T-helper 2 cell treated with Interferon-gamma antibody and Interleukin-4, amounts not matched to agents 5 μg/mL and 100 μg/mL, for 36 hours (primary cell): Measurements from ENCODE around the gene FBXW7.

Source experiments
- DNase-seq: peaks from one replicate; pipeline ENCODE4 v3.0.0; 2021; ENCODE audit warnings: low spot score
- H3K27ac Mint-ChIP-seq: one replicate; pipeline ENCODE4 v1.8.0; 2021; ENCODE audit warnings: mild to moderate bottlenecking, mixed read lengths
- H3K27me3 Mint-ChIP-seq: one replicate; pipeline ENCODE4 v1.8.0; 2021; ENCODE audit warnings: low read depth, mixed read lengths
- H3K36me3 Mint-ChIP-seq: one replicate; pipeline ENCODE4 v1.8.0; 2021; ENCODE audit warnings: low read depth, mixed read lengths
- H3K4me1 Mint-ChIP-seq: one replicate; pipeline ENCODE4 v1.8.0; 2021; ENCODE audit warnings: low read depth, mixed read lengths
- H3K4me3 Mint-ChIP-seq: one replicate; pipeline ENCODE4 v1.8.0; 2022; ENCODE audit warnings: mild to moderate bottlenecking, moderate library complexity, mixed read lengths
- H3K9me3 Mint-ChIP-seq: one replicate; pipeline ENCODE4 v1.8.0; 2021; ENCODE audit warnings: mixed read lengths

FBXW7 gene

DNA sequence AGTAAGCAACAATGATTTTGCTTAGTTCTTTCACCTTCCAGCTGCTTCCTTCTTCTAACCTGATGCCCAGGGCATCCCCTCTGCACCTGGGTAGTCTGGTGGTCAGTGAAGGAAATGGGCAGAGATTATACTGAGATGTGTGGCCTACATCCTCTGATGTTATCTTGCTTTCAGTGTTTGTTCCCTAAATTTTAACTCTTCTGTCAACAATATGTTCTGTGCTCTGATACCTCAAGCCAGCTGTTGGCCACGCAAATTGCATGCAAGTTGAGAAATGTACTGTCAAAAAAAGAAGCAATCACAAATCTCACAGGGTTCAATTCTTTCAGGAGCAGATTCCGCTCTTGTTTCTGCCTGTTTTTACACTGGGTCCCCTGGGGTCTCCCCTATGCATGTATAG lies 73.8 kb downstream of the FBXW7 start:
- no peak for DNase-seq
- Mint-ChIP-seq H3K36me3 (peaks cover 5% of the 10 kb centered on the region), H3K4me1 (peaks cover 55% of the 10 kb centered on the region), H3K4me3 (peak overlapping the region; percentile 35), H3K27ac (peak overlapping the region; percentile 53), H3K9me3 (peaks cover under 1% of the 10 kb centered on the region), H3K27me3 (no peaks in the 10 kb centered on the region)

GRCh38 chr4:152460488-152460887 lies 75.4 kb downstream of the FBXW7 start:
- Mint-ChIP-seq H3K4me1 (peaks cover 58% of the 10 kb centered on the region), H3K27me3 (no peaks in the 10 kb centered on the region), H3K9me3 (no peaks in the 10 kb centered on the region), H3K4me3 (no peak overlapping the region), H3K36me3 (peaks cover 1% of the 10 kb centered on the region), H3K27ac (no peak overlapping the region)
- no peak for DNase-seq

- Mint-ChIP-seq H3K36me3 (peaks cover 1% of the 10 kb centered on the region), H3K27ac (peak overlapping the region; percentile 87), H3K9me3 (no peaks in the 10 kb centered on the region), H3K27me3 (no peaks in the 10 kb centered on the region), H3K4me1 (peaks cover 58% of the 10 kb centered on the region), H3K4me3 (peak overlapping the region; percentile 44)
- DNase-seq = no peak
These were observed 76.6 kb downstream of the FBXW7 start for GRCh38 chr4:152459326-152459725.

- Mint-ChIP-seq H3K27ac (peak overlapping the region; percentile 87), H3K36me3 (peaks cover 1% of the 10 kb centered on the region), H3K4me3 (peak overlapping the region; percentile 44), H3K9me3 (no peaks in the 10 kb centered on the region), H3K4me1 (peaks cover 56% of the 10 kb centered on the region), H3K27me3 (no peaks in the 10 kb centered on the region)
- DNase-seq = no peak
These were observed 77.0 kb downstream of the FBXW7 start for GRCh38 chr4:152458801-152459302.

- Mint-ChIP-seq H3K4me3 (no peak overlapping the region), H3K27me3 (no peaks in the 10 kb centered on the region), H3K36me3 (no peaks in the 10 kb centered on the region), H3K9me3 (no peaks in the 10 kb centered on the region), H3K27ac (no peak overlapping the region), H3K4me1 (peaks cover 39% of the 10 kb centered on the region)
- no peak for DNase-seq
These were observed 79.3 kb downstream of the FBXW7 start for GRCh38 chr4:152456609-152457008.

- no peaks in the 10 kb centered on the region for H3K9me3 Mint-ChIP-seq
- DNase-seq = no peak
- peaks cover 29% of the 10 kb centered on the region for H3K4me1 Mint-ChIP-seq
- no peaks in the 10 kb centered on the region for H3K27me3 Mint-ChIP-seq
- no peak overlapping the region for H3K27ac Mint-ChIP-seq
- no peak overlapping the region for H3K4me3 Mint-ChIP-seq
- H3K36me3 Mint-ChIP-seq = peaks cover 2% of the 10 kb centered on the region
These were observed 80.6 kb downstream of the FBXW7 start for GRCh38 chr4:152455311-152455710.

- Mint-ChIP-seq H3K27me3 (no peaks in the 10 kb centered on the region), H3K36me3 (peaks cover 2% of the 10 kb centered on the region), H3K9me3 (no peaks in the 10 kb centered on the region), H3K27ac (no peak overlapping the region), H3K4me3 (no peak overlapping the region), H3K4me1 (peaks cover 26% of the 10 kb centered on the region)
- DNase-seq = no peak
These were observed 81.4 kb downstream of the FBXW7 start for GRCh38 chr4:152454398-152455011.

DNA sequence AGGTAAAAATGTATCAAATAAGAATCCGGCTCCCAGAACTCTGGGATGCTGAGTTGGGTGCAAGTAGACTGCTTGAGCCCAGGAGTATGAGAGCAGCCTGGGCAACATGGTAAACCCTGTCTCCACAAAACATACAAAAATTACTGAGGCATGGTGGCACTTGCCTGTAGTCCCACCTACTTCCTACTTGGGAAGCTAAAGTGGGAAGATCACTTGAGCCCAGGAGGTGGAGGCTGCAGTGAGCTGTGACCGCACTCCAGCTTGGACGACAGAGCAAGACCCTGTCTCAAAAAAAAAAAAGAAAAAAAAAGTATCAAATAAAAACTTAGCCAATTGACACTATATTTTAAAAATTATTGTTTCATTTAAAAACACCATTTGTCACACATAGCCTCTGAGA lies 84.4 kb downstream of the FBXW7 start:
- no peak for DNase-seq
- Mint-ChIP-seq H3K4me1 (peaks cover 21% of the 10 kb centered on the region), H3K27me3 (no peaks in the 10 kb centered on the region), H3K4me3 (no peak overlapping the region), H3K27ac (no peak overlapping the region), H3K36me3 (peaks cover 2% of the 10 kb centered on the region), H3K9me3 (no peaks in the 10 kb centered on the region)

DNA sequence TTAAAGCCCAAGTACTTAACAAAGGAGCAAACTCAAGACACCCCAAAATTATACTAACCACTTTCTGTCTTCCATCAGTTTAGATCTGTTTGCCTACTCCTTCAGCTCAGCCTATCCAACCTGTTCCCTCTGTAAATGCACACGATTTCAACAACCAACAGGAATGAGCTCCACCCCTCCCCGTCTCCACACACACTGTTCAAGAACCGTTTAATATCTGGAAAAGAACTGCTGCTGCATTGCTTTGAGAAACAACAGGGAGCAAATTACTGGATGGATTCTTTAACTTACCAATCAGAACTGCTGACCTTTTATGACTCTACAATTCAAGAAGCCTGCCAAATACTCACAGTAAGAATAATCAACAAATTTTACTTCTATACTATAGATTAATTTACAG lies 87.0 kb downstream of the FBXW7 start:
- H3K4me3 Mint-ChIP-seq = no peak overlapping the region

DNA sequence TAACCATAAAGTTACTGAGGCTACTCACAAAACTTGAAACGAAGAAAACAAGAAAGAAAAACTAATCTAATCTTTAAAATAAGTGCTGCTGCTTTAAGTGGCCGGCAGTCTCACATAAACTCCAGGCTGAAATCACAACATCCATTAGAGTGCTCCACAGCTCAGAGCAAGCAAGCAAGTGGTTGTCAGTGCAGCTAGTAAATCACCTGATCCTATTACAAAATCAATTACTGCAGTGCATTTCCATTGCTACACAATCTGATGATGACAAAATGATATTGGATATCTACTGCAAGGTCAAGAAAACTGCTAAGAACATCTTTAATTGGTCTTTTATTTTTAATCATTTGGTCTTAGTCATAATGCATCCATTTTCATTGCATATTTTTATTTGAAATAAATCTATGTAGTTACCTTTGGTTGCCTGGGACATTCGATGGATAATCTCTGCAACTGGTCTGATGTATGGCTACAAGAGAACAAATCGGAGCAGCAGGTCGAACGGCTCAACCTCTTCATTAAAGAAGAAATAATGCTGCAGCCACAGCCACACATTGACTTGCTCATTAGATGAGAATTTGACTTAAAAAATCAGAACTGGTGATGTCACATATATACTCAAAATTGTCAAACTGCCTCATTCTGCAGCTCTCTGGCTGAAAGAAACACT lies 87.7 kb downstream of the FBXW7 start:
- peaks cover 9% of the 10 kb centered on the region for H3K4me1 Mint-ChIP-seq
- no peak overlapping the region for H3K27ac Mint-ChIP-seq
- H3K4me3 Mint-ChIP-seq = no peak overlapping the region
- H3K36me3 Mint-ChIP-seq = peaks cover 5% of the 10 kb centered on the region
- H3K27me3 Mint-ChIP-seq = no peaks in the 10 kb centered on the region
- no peak for DNase-seq
- no peaks in the 10 kb centered on the region for H3K9me3 Mint-ChIP-seq

More for the DNA sequence above, 87.0 kb downstream of the FBXW7 start:
- H3K4me1 Mint-ChIP-seq = peaks cover 9% of the 10 kb centered on the region
- H3K36me3 Mint-ChIP-seq = peaks cover 5% of the 10 kb centered on the region
- DNase-seq = no peak
- no peak overlapping the region for H3K27ac Mint-ChIP-seq
- no peaks in the 10 kb centered on the region for H3K27me3 Mint-ChIP-seq
- no peaks in the 10 kb centered on the region for H3K9me3 Mint-ChIP-seq

GRCh38 chr4:152443859-152444258 lies 92.0 kb downstream of the FBXW7 start:
- Mint-ChIP-seq H3K36me3 (peaks cover 3% of the 10 kb centered on the region), H3K27ac (no peak overlapping the region), H3K4me1 (peaks cover 11% of the 10 kb centered on the region), H3K4me3 (no peak overlapping the region), H3K9me3 (no peaks in the 10 kb centered on the region), H3K27me3 (no peaks in the 10 kb centered on the region)
- DNase-seq = no peak

DNA sequence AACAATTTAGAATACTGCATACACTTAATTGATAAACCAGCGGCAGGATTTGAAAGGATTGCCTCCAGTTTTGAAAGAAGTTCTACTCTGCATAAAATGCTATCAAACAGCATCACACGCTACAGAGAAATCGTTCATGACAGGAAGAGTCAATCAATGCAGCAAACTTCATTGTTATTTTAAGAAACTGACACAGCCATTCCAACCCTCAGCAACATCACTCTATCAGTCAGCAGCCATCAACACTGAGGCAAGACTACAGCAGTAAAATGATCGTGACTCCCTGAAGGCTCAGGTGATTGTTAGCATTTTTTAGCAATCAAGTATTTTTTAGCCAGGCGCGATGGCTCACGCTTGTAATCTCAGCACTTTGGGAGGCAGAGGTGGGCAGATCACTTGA lies 98.3 kb downstream of the FBXW7 start:
- no peak overlapping the region for H3K27ac Mint-ChIP-seq
- no peaks in the 10 kb centered on the region for H3K27me3 Mint-ChIP-seq
- DNase-seq = no peak
- no peaks in the 10 kb centered on the region for H3K9me3 Mint-ChIP-seq
- peaks cover 3% of the 10 kb centered on the region for H3K36me3 Mint-ChIP-seq
- no peak overlapping the region for H3K4me3 Mint-ChIP-seq
- peaks cover 7% of the 10 kb centered on the region for H3K4me1 Mint-ChIP-seq

- Mint-ChIP-seq H3K27ac (no peak overlapping the region), H3K9me3 (no peaks in the 10 kb centered on the region), H3K4me1 (peaks cover 9% of the 10 kb centered on the region), H3K4me3 (no peak overlapping the region), H3K27me3 (no peaks in the 10 kb centered on the region), H3K36me3 (peaks cover 3% of the 10 kb centered on the region)
- no peak for DNase-seq
These were observed 99.5 kb downstream of the FBXW7 start for GRCh38 chr4:152436384-152436783.

GRCh38 chr4:152434011-152434410 lies 101.9 kb downstream of the FBXW7 start:
- H3K4me3 Mint-ChIP-seq = no peak overlapping the region
- peaks cover 3% of the 10 kb centered on the region for H3K36me3 Mint-ChIP-seq
- H3K27ac Mint-ChIP-seq = no peak overlapping the region
- DNase-seq = no peak
- no peaks in the 10 kb centered on the region for H3K9me3 Mint-ChIP-seq
- H3K4me1 Mint-ChIP-seq = peaks cover 13% of the 10 kb centered on the region
- no peaks in the 10 kb centered on the region for H3K27me3 Mint-ChIP-seq
